Activated CD4-positive, alpha-beta T cell treated with anti-CD3 and anti-CD28 coated beads for 36 hours (primary cell): Measurements from ENCODE around the gene ADCK1. TPM values are rescaled to one million over a fixed set of nuclear protein-coding genes. Genes with fewer than 3 reads are reported as not detected.

ENCODE experiments used
- ATAC-seq: fragments of 200-7000 bp; cut with Tn5 transposase; one replicate; pipeline ENCODE4 v1.10.0; 2021; ENCODE audit warnings: mild to moderate bottlenecking, moderate library complexity
- CTCF ChIA-PET: fragments of 350-600 bp; sonication (Branson Sonifier 250); formaldehyde crosslinking; loops from one replicate; lab custom pipeline; 2021; ENCODE audit warnings: antibody characterized with exemption; lab: Charles Lee
- POLR2A ChIA-PET: fragments of 350-600 bp; sonication (Branson Sonifier 250); formaldehyde crosslinking; loops from one replicate; lab custom pipeline; 2021; ENCODE audit warnings: antibody characterized with exemption, inconsistent platforms; lab: Charles Lee
- DNase-seq: peaks from one replicate; pipeline ENCODE4 v3.0.0-alpha.2; 2020
- H3K27ac Mint-ChIP-seq: one replicate; pipeline ENCODE4 v1.8.0; 2021; ENCODE audit warnings: mixed read lengths
- H3K27me3 Mint-ChIP-seq: one replicate; pipeline ENCODE4 v1.8.0; 2021; ENCODE audit warnings: mixed read lengths
- H3K36me3 Mint-ChIP-seq: one replicate; pipeline ENCODE4 v1.8.0; 2021; ENCODE audit warnings: low read depth, mixed read lengths
- H3K4me1 Mint-ChIP-seq: one replicate; pipeline ENCODE4 v1.8.0; 2021; ENCODE audit warnings: mixed read lengths
- H3K4me3 Mint-ChIP-seq: one replicate; pipeline ENCODE4 v1.8.0; 2021; ENCODE audit warnings: mild to moderate bottlenecking, moderate library complexity, mixed read lengths
- H3K9me3 Mint-ChIP-seq: one replicate; pipeline ENCODE4 v1.8.0; 2021; ENCODE audit warnings: low read depth, mixed read lengths
- intact Hi-C, 2 experiments: fragments of 100-400 bp; cut with DNase I in 1 of 2; cut with micrococcal nuclease in 1 of 2; formaldehyde crosslinking; loops; one replicate each; pipeline versions ENCODE4 v1.14.2 to v1.15.1; 2022 to 2024; cut with DNase I, micrococcal nuclease
- total RNA-seq, 2 experiments: library from RNA; stranded (reverse); gene quantifications; one replicate each; pipeline ENCODE4 v1.2.3, GENCODE V29; 2021

Gene ADCK1
- total RNA-seq, 2 experiments from 2014 or later: 4.6 to 4.9 TPM

DNA sequence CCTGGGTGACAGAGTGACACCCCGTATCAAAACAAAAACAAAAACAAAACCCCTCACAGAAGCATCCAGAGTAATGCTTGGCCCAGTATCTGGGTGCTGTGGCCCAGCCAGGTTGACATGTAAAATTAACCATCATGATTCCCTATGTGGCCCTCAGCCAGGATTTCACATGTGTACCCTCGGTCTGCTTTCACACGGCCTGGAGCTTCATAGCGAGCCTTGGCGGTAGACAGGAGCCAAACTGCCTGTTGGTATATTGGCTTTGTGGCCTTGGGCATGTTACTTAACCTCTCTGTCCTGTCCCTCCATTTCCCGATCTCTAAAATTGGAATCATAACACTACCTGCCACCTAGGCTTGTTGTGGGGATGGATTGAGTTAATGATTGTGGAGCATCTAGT, 65.5 kb downstream of the ADCK1 start:
- Mint-ChIP-seq H3K27me3 (no peaks in the 10 kb centered on the region), H3K4me1 (no peaks in the 10 kb centered on the region), H3K27ac (no peak overlapping the region), H3K4me3 (no peak overlapping the region), H3K36me3 (peaks cover 13% of the 10 kb centered on the region), H3K9me3 (no peaks in the 10 kb centered on the region)
- ChIA-PET CTCF (no interaction called here), POLR2A (no interaction called here)
- DNase-seq (no peak), ATAC-seq (no peak)
- intact Hi-C loops: no loop called here

DNA sequence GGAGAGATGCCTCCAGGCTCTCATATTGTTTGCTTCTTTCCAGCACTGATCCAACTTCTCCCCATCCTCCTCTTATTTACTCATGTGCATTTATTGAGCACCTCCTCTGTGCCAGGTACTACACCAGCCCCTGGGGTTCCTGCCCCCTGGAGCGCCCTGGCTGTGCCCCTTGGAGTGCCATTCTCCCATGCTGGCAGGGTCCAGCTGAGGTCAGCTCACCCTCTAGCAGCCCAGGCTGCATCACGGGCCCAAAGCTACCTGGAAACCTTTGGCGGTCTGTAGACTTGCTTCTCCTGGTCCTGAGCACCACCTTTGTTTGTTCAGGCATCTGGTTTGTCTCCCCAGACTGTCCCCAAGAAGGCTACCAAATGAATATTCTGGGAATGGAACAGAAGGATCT, 67.0 kb downstream of the ADCK1 start:
- Mint-ChIP-seq H3K4me1 (no peaks in the 10 kb centered on the region), H3K36me3 (peaks cover 14% of the 10 kb centered on the region), H3K4me3 (no peak overlapping the region), H3K27me3 (no peaks in the 10 kb centered on the region), H3K27ac (no peak overlapping the region), H3K9me3 (no peaks in the 10 kb centered on the region)
- ChIA-PET POLR2A (no interaction called here), CTCF (no interaction called here)
- no peak for DNase-seq
- no peak for ATAC-seq
- intact Hi-C loops: no loop called here

DNA sequence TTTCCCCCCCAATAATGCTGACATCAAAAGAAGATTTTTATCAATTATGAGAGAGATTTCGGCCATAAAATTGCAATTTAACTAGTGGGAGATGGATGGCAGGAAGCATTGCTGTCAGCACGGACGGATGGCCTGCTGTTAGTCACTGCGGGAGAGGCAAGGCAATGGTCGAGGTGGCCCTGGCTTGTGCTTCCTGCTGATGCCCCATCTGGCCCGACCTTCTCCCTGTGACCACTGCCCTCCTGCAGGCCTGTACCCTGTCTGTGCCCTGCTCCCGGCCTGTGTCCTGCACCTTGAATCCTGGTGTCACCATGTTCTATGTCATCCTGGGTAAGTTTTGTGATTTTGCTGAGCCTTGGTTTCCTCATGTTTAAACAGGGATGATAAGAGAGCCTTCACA, 67.6 kb downstream of the ADCK1 start:
- no peak for ATAC-seq
- POLR2A ChIA-PET: no interaction called here
- H3K4me1 Mint-ChIP-seq: no peaks in the 10 kb centered on the region

DNA sequence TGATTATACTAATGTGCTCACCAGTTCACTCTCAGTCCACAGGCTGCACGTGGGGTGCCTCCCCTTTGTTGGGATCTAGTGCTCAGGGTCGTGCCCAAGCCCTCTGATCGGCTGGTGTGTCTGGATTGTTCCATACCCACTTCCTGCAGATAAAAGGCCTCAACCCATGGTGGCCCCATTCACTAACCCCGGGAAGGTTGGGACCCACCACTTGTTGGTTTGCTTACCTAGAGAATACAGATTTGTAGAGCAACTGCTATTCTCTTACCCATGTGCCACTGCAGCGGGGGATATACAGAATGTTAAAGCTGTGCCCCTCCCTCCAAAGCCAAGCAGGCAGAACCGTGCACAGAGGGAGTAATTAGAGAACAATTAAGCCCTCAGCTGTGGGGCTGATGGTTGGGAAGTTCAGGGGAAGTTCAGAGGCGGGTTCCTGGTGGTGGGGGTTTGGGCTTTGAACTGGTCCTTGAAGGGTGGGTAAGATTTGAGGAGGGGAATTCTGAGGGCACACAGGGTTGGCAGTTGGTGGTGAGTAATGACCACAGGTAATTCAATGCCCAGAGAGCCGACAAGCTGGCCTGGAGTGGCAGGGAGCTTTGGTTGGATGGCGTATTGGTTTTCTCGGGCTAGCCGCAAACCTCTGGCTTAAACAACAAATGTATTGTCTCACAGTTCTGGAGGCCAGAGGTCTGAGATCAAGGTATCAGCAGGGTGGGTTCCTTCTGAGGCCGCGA, 68.8 kb downstream of the ADCK1 start:
- H3K4me1 Mint-ChIP-seq: no peaks in the 10 kb centered on the region
- intact Hi-C loops: no loop called here
- ATAC-seq: no peak
- ChIA-PET CTCF (no interaction called here), POLR2A (no interaction called here)
- peaks cover 2% of the 10 kb centered on the region for H3K9me3 Mint-ChIP-seq
- no peaks in the 10 kb centered on the region for H3K27me3 Mint-ChIP-seq
- H3K4me3 Mint-ChIP-seq: no peak overlapping the region
- no peak overlapping the region for H3K27ac Mint-ChIP-seq
- DNase-seq: no peak
- peaks cover 24% of the 10 kb centered on the region for H3K36me3 Mint-ChIP-seq

More for the DNA sequence above, 67.6 kb downstream of the ADCK1 start:
- DNase-seq: no peak
- no peaks in the 10 kb centered on the region for H3K27me3 Mint-ChIP-seq
- no peak overlapping the region for H3K4me3 Mint-ChIP-seq
- no peaks in the 10 kb centered on the region for H3K9me3 Mint-ChIP-seq
- no peak overlapping the region for H3K27ac Mint-ChIP-seq
- CTCF ChIA-PET: no interaction called here
- peaks cover 14% of the 10 kb centered on the region for H3K36me3 Mint-ChIP-seq
- intact Hi-C loops: no loop called here

GRCh38 chr14:77869340-77869739, 69.4 kb downstream of the ADCK1 start:
- intact Hi-C loops: no loop called here

GRCh38 chr14:77870646-77871045, 70.7 kb downstream of the ADCK1 start:
- POLR2A ChIA-PET: interaction anchor here (0.5 kb wide), 1 partner anchor 166 kb away, joined by 4 read pairs; no protein-coding TSS in a partner anchor
- CTCF ChIA-PET: interaction anchor here (1.1 kb wide), 1 partner anchor 12 kb away, joined by 5 read pairs; no protein-coding TSS in a partner anchor
- intact Hi-C loops: no loop called here
- Mint-ChIP-seq H3K36me3 (peaks cover 28% of the 10 kb centered on the region), H3K4me3 (no peak overlapping the region), H3K9me3 (peaks cover 9% of the 10 kb centered on the region), H3K27me3 (no peaks in the 10 kb centered on the region), H3K27ac (no peak overlapping the region), H3K4me1 (no peaks in the 10 kb centered on the region)
- DNase-seq (no peak), ATAC-seq (no peak)

More at GRCh38 chr14:77869340-77869739, 69.4 kb downstream of the ADCK1 start:
- ChIA-PET POLR2A (no interaction called here), CTCF (no interaction called here)
- Mint-ChIP-seq H3K27me3 (no peaks in the 10 kb centered on the region), H3K27ac (no peak overlapping the region), H3K4me3 (no peak overlapping the region), H3K36me3 (peaks cover 24% of the 10 kb centered on the region), H3K9me3 (peaks cover 7% of the 10 kb centered on the region), H3K4me1 (no peaks in the 10 kb centered on the region)
- ATAC-seq (no peak), DNase-seq (no peak)

GRCh38 chr14:77872152-77872551, 72.2 kb downstream of the ADCK1 start:
- ChIA-PET POLR2A (no interaction called here), CTCF (interaction anchor here (2.2 kb wide), 1 partner anchor 9 kb away, joined by 11 read pairs; no protein-coding TSS in a partner anchor)
- no peak for DNase-seq
- H3K9me3 Mint-ChIP-seq: peaks cover 9% of the 10 kb centered on the region
- no peaks in the 10 kb centered on the region for H3K4me1 Mint-ChIP-seq
- peaks cover 28% of the 10 kb centered on the region for H3K36me3 Mint-ChIP-seq
- no peak for ATAC-seq
- no peak overlapping the region for H3K4me3 Mint-ChIP-seq
- intact Hi-C loops: no loop called here
- no peak overlapping the region for H3K27ac Mint-ChIP-seq
- H3K27me3 Mint-ChIP-seq: no peaks in the 10 kb centered on the region

- H3K27ac Mint-ChIP-seq: no peak overlapping the region
- peaks cover 9% of the 10 kb centered on the region for H3K9me3 Mint-ChIP-seq
- H3K4me1 Mint-ChIP-seq: no peaks in the 10 kb centered on the region
- ATAC-seq (no peak), DNase-seq (no peak)
- H3K27me3 Mint-ChIP-seq: no peaks in the 10 kb centered on the region
- H3K36me3 Mint-ChIP-seq: peaks cover 28% of the 10 kb centered on the region
- intact Hi-C loops: no loop called here
- H3K4me3 Mint-ChIP-seq: no peak overlapping the region
- POLR2A ChIA-PET: no interaction called here
- CTCF ChIA-PET: interaction anchor here (0.6 to 2.2 kb wide), 2 partner anchors 10 to 594 kb away, joined by 3 to 11 read pairs; no protein-coding TSS in a partner anchor
Observed at GRCh38 chr14:77872983-77873382, 73.1 kb downstream of the ADCK1 start.

DNA sequence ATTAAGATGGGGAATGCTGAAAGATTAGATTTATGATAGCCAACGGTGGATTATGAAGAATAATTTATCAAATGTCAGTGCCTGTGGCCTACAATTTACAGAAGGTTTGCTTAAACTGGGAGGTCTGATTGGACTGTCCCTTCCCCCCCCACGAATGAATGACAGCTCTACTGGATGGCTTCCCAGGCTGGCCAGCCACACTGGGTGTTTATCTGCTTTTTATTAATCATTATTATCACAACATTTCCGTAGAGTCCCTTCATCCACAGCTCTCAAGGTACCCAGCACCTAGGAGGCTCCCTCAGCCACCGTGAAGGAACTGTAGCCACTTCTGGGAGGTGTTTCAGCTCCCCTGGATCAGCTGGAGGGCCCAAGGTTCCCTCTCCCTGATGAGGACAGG, 78.9 kb downstream of the ADCK1 start:
- Mint-ChIP-seq H3K9me3 (peaks cover 6% of the 10 kb centered on the region), H3K4me1 (no peaks in the 10 kb centered on the region), H3K36me3 (peaks cover 15% of the 10 kb centered on the region), H3K27me3 (no peaks in the 10 kb centered on the region), H3K27ac (no peak overlapping the region), H3K4me3 (no peak overlapping the region)
- POLR2A ChIA-PET: no interaction called here
- intact Hi-C loops: no loop called here
- no peak for ATAC-seq
- CTCF ChIA-PET: no interaction called here
- DNase-seq: no peak

GRCh38 chr14:77880056-77880455, 80.1 kb downstream of the ADCK1 start:
- Mint-ChIP-seq H3K27me3 (no peaks in the 10 kb centered on the region), H3K9me3 (peaks cover 2% of the 10 kb centered on the region), H3K4me1 (no peaks in the 10 kb centered on the region), H3K36me3 (peaks cover 6% of the 10 kb centered on the region), H3K27ac (no peak overlapping the region), H3K4me3 (no peak overlapping the region)
- POLR2A ChIA-PET: no interaction called here
- intact Hi-C loops: no loop called here
- DNase-seq (no peak), ATAC-seq (no peak)
- CTCF ChIA-PET: no interaction called here

DNA sequence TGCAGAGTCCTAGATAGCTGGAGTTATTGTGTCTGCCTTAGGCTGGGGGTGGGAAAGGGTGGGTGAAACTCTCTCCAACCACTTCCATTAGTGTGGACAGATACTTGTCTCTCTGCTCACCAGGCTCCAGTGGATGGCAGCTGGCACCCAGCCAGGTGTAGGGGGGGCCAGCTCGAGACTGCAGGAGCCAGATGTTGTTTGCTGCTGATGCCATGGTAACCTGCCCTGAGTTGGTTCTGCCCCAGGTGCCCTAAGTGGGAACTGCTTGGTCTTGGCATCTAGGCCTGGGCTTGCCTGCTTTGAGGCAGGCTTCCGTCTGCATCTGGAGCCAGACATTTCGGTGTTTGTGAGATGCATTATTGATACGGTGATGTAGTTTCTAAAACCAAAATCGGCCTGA, 82.2 kb downstream of the ADCK1 start:
- intact Hi-C loops: no loop called here
- no peak overlapping the region for H3K27ac Mint-ChIP-seq
- ChIA-PET POLR2A (no interaction called here), CTCF (no interaction called here)
- DNase-seq (no peak), ATAC-seq (no peak)
- H3K4me3 Mint-ChIP-seq: no peak overlapping the region
- H3K27me3 Mint-ChIP-seq: no peaks in the 10 kb centered on the region
- no peaks in the 10 kb centered on the region for H3K4me1 Mint-ChIP-seq
- no peaks in the 10 kb centered on the region for H3K9me3 Mint-ChIP-seq
- peaks cover 7% of the 10 kb centered on the region for H3K36me3 Mint-ChIP-seq

DNA sequence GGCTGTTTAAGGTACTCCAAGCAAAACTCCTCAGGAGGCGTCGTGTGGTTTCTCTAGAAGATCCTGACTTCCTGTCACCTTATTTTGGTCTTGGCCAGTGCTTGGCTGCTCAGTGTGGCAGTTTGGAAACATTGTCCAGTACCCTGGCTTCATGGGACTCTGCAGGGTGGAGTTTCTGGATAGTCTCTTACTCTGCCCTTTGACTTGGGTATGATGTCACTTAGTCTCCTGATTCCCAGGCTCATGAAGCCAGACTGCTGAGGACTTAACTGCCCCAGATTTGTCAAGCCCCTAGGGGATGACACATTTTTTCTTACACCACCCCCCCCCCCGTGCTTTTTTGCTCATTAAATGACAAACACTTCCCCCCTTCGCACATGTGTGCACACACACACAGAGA, 82.7 kb downstream of the ADCK1 start:
- POLR2A ChIA-PET: no interaction called here
- no peak overlapping the region for H3K4me3 Mint-ChIP-seq
- intact Hi-C loops: no loop called here
- no peaks in the 10 kb centered on the region for H3K27me3 Mint-ChIP-seq
- no peak overlapping the region for H3K27ac Mint-ChIP-seq
- no peaks in the 10 kb centered on the region for H3K4me1 Mint-ChIP-seq
- DNase-seq: no peak
- CTCF ChIA-PET: no interaction called here
- no peak for ATAC-seq
- H3K9me3 Mint-ChIP-seq: no peaks in the 10 kb centered on the region
- H3K36me3 Mint-ChIP-seq: peaks cover 11% of the 10 kb centered on the region
